GM23338 (cell line): ENCODE results near the gene CPT1C. TPM values are rescaled to one million over a fixed set of nuclear protein-coding genes. Genes with fewer than 3 reads are reported as not detected.
A peak's percentile ranks its signal among the peaks of the same experiment; 100 is the strongest.

Source experiments
- ATAC-seq: fragments of 200-7000 bp; cut with Tn5 transposase; 3 replicates; pipeline ENCODE4 v1.9.1; 2020
- DNase-seq: peaks from one replicate; pipeline ENCODE4 v3.0.0-alpha.2; 2015; ENCODE audit warnings: low spot score
- H2AFZ ChIP-seq: fragments of 200-600 bp; sonication (generic); 2 replicates; pipeline ENCODE4 v1.8.0; 2016; ENCODE audit warnings: antibody characterized with exemption, mild to moderate bottlenecking, moderate library complexity
- H3F3A ChIP-seq: fragments of 200-600 bp; sonication (generic); replicated peaks from 2 replicates; pipeline ENCODE4 v1.8.0; 2017; ENCODE audit warnings: antibody characterized with exemption, mixed run types, low read depth
- H3K27ac ChIP-seq: fragments of 200-600 bp; sonication (generic); 2 replicates; pipeline ENCODE4 v1.6.1; 2016; ENCODE audit warnings: low read depth
- H3K27me3 ChIP-seq: fragments of 200-600 bp; sonication (generic); 2 replicates; pipeline ENCODE4 v1.8.0; 2016; ENCODE audit warnings: mild to moderate bottlenecking, mixed run types, moderate library complexity; ENCODE audit not compliant: insufficient read depth
- H3K36me3 ChIP-seq: fragments of 200-600 bp; sonication (generic); 2 replicates; pipeline ENCODE4 v1.8.0; 2016; ENCODE audit warnings: mild to moderate bottlenecking; ENCODE audit not compliant: insufficient read depth
- H3K4me1 ChIP-seq: fragments of 200-600 bp; sonication (generic); 2 replicates; pipeline ENCODE4 v1.8.0; 2016; ENCODE audit warnings: mild to moderate bottlenecking, moderate library complexity; ENCODE audit not compliant: insufficient read depth
- H3K4me2 ChIP-seq: fragments of 200-600 bp; sonication (generic); 2 replicates; pipeline ENCODE4 v1.7.1; 2017; ENCODE audit warnings: mixed run types
- H3K4me3 ChIP-seq: fragments of 200-600 bp; sonication (generic); 2 replicates; pipeline ENCODE4 v1.6.1; 2016; ENCODE audit warnings: mixed run types
- H3K79me2 ChIP-seq: fragments of 200-600 bp; sonication (generic); replicated peaks from 2 replicates; pipeline ENCODE4 v1.8.0; 2017; ENCODE audit warnings: mild to moderate bottlenecking; ENCODE audit not compliant: insufficient read depth
- H3K9me2 ChIP-seq: fragments of 200-600 bp; sonication (generic); 2 replicates; pipeline ENCODE4 v1.8.0; 2017; ENCODE audit not compliant: insufficient read depth
- H4K20me1 ChIP-seq: fragments of 200-600 bp; sonication (generic); replicated peaks from 2 replicates; pipeline ENCODE4 v1.8.0; 2017; ENCODE audit warnings: mild to moderate bottlenecking; ENCODE audit not compliant: insufficient read depth
- H3K27ac Mint-ChIP-seq: 2 replicates; pipeline ENCODE4 v1.8.0; 2020; ENCODE audit warnings: inconsistent platforms, mild to moderate bottlenecking, moderate library complexity, mixed read lengths
- H3K27me3 Mint-ChIP-seq: 3 replicates; pipeline ENCODE4 v1.8.0; 2022; ENCODE audit warnings: low read depth, mild to moderate bottlenecking, moderate library complexity, mixed read lengths, inconsistent platforms; ENCODE audit not compliant: insufficient read depth, poor library complexity
- H3K36me3 Mint-ChIP-seq: 3 replicates; pipeline ENCODE4 v1.8.0; 2021; ENCODE audit warnings: low read depth, mild to moderate bottlenecking, inconsistent platforms, moderate library complexity, mixed read lengths
- H3K4me1 Mint-ChIP-seq: 3 replicates; pipeline ENCODE4 v1.8.0; 2020; ENCODE audit warnings: mild to moderate bottlenecking, inconsistent platforms, mixed read lengths
- H3K4me3 Mint-ChIP-seq: 3 replicates; pipeline ENCODE4 v1.8.0; 2021; ENCODE audit warnings: moderate library complexity, mild to moderate bottlenecking, inconsistent platforms, mixed read lengths
- H3K9me3 Mint-ChIP-seq: 3 replicates; pipeline ENCODE4 v1.8.0; 2020; ENCODE audit warnings: moderate library complexity, mild to moderate bottlenecking, inconsistent platforms, mixed read lengths
- CTCF ChIP-seq, 2 experiments: fragments of 200-600 bp in 1 of 2; sonication (generic) in 1 of 2; conservative IDR thresholded peaks; 2 replicates each; pipeline versions ENCODE4 v1.5.1 to v1.6.1; 2016 to 2017; ENCODE audit warnings: antibody characterized with exemption in 2 of 2, low read depth in 2 of 2, mild to moderate bottlenecking in 2 of 2, moderate library complexity in 1 of 2
- EZH2phosphoT487 ChIP-seq: fragments of 200-600 bp; sonication (generic); IDR thresholded peaks from one replicate; pipeline ENCODE4 v1.8.1; 2018; ENCODE audit warnings: antibody characterized with exemption; ENCODE audit not compliant: unreplicated experiment
- JUNB ChIP-seq: IDR thresholded peaks from one replicate; pipeline ENCODE4 v1.6.1; 2016; ENCODE audit warnings: antibody characterized with exemption; ENCODE audit not compliant: unreplicated experiment
- NANOG ChIP-seq: IDR thresholded peaks from 2 replicates; pipeline ENCODE4 v1.6.1; 2016; ENCODE audit warnings: antibody characterized with exemption, borderline replicate concordance
- POLR2AphosphoS5 ChIP-seq: IDR thresholded peaks from 2 replicates; pipeline ENCODE4 v1.6.1; 2016; ENCODE audit warnings: antibody characterized with exemption, low read depth
- ZNF114 ChIP-seq: fragments of 250-450 bp; sonication (Bioruptor Pico); IDR thresholded peaks from 2 replicates; pipeline ENCODE4 v1.5.0; 2020; ENCODE audit warnings: mild to moderate bottlenecking, moderate library complexity
- ZNF462 ChIP-seq: fragments of 250-450 bp; sonication (Bioruptor Pico); IDR thresholded peaks from 2 replicates; pipeline ENCODE4 v1.5.0; 2020; ENCODE audit warnings: mild to moderate bottlenecking, moderate library complexity
- polyA plus RNA-seq: library from polyadenylated mRNA; unstranded; fragments of >200 nt; fragmentation: Nextera tagmentation; extraction: Ambion mirVana; gene quantifications from 2 replicates; pipeline ENCODE4 v1.2.1, GENCODE V29; 2016
- total RNA-seq: library from RNA; depleted of rRNA; stranded (reverse); fragments of >200 nt; shearing (Covaris generic); gene quantifications from 2 replicates; pipeline ENCODE4 v1.2.3, GENCODE V29; 2014

The CPT1C gene
- total and polyA plus RNA-seq, 2 experiments from 2014 or later: 63.4 to 77.3 TPM

- peaks cover 8% of the 10 kb centered on the region for H3K4me1 Mint-ChIP-seq
- no peak overlapping the region for H3K4me3 ChIP-seq
- H4K20me1 ChIP-seq: peaks cover 6% of the 10 kb centered on the region
- ATAC-seq (no peak), DNase-seq (no peak)
- H3K27ac Mint-ChIP-seq: peak overlapping the region; percentile 86; the same call in 1 of the 2 replicates
- no peaks in the 10 kb centered on the region for H3K27me3 ChIP-seq
- H3K27ac ChIP-seq: no peak overlapping the region
- peaks cover 9% of the 10 kb centered on the region; the same call in 1 of the 2 replicates for H3F3A ChIP-seq
- no peak overlapping the region for H3K4me2 ChIP-seq
- peaks cover 81% of the 10 kb centered on the region for H3K36me3 Mint-ChIP-seq
- H3K9me2 ChIP-seq: no peaks in the 10 kb centered on the region
- H3K4me3 Mint-ChIP-seq: no peak overlapping the region; the same call in 2 of the 3 replicates
- peaks cover 17% of the 10 kb centered on the region for H3K36me3 ChIP-seq
- H3K4me1 ChIP-seq: no peaks in the 10 kb centered on the region
- H3K79me2 ChIP-seq: no peaks in the 10 kb centered on the region
- TF ChIP-seq EZH2phosphoT487 (no peak), POLR2AphosphoS5 (no peak), JUNB (no peak), ZNF462 (no peak), CTCF (conservative IDR thresholded peaks at IDR 0.05; ENCODE audit: low read depth in 2 of 2) (no peak), NANOG (no peak), ZNF114 (CRISPR knock-in tag) (no peak)
- H2AFZ ChIP-seq: no peak overlapping the region
- H3K27me3 Mint-ChIP-seq: peaks cover 19% of the 10 kb centered on the region
- peaks cover 19% of the 10 kb centered on the region for H3K9me3 Mint-ChIP-seq
These were observed 34.3 kb upstream of the CPT1C start for GRCh38 chr19:49656456-49657109.
